H7 (cell line): ENCODE results near the gene RIOK2. TPM values are rescaled to one million over a fixed set of nuclear protein-coding genes. Genes with fewer than 3 reads are reported as not detected.
"Not testable (repeated sequence)": the region's sequence is repeated elsewhere in the genome, so short reads cannot be mapped to it uniquely, and the experiment has no call there.

Experiments
- DNase-seq: peaks from one replicate; pipeline ENCODE4 v3.0.0; 2012
- H3K27me3 ChIP-seq: 2 replicates; pipeline ENCODE4 v1.6.0; 2011; ENCODE audit warnings: mild to moderate bottlenecking, low read length; ENCODE audit not compliant: control insufficient read depth, insufficient read depth
- H3K36me3 ChIP-seq: replicated peaks from 2 replicates; pipeline ENCODE4 v1.5.1; 2011; ENCODE audit warnings: low read length; ENCODE audit not compliant: control insufficient read depth, insufficient read depth
- H3K4me3 ChIP-seq: 2 replicates; pipeline ENCODE4 v1.5.1; 2011; ENCODE audit warnings: low read depth, mild to moderate bottlenecking, control low read depth, low read length, moderate library complexity; ENCODE audit not compliant: insufficient read depth
- total RNA-seq: library from RNA; depleted of rRNA; stranded (reverse); fragments of >200 nt; shearing (Covaris generic); gene quantifications from 2 replicates; pipeline ENCODE4 v1.2.3, GENCODE V29; 2014

The RIOK2 gene
- total RNA-seq, 1 experiment from 2014 or later = 19.5 TPM

DNA sequence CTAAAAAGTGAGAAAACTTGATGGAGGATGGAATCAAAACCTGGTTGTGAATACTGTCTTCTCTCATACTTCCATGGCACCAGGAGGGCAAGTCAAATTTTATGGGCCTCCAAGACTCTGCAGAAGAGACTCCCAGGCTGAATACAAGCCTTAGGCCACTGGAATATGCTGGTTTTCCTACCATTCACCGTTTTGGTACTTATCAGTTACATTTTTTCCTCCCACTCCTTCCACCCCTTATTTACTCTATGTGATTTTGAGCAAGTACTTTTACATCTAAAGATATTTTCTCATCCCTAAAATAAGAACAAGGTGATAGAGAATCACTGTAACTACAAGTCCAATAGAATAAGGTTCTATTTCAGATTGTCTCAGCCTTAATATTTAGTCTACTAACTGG, 32.6 kb downstream of the RIOK2 start:
- Histone ChIP-seq H3K36me3 (no peaks in the 10 kb centered on the region), H3K4me3 (no peak overlapping the region), H3K27me3 (no peaks in the 10 kb centered on the region)
- no peak for DNase-seq

DNA sequence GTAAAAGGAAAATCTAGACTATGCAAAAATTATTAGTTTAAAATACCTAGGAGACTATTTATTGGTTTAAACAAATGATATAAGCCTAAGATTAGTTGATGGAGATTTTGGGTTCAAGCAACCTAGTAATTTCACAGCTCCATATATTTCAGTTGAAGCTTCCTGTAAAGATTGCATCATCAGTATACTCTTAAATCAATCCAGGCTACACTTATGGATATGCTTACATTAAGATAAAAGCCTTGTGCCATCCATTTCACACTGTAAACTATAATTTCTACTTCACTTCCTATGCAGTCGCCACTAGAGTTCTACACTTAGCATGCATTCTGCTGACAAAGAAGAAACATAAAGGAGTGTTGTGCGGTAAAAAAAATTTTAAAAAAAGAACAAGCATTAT, 33.3 kb downstream of the RIOK2 start:
- no peaks in the 10 kb centered on the region for H3K27me3 ChIP-seq
- no peaks in the 10 kb centered on the region for H3K36me3 ChIP-seq
- H3K4me3 ChIP-seq = no peak overlapping the region
- no peak for DNase-seq

DNA sequence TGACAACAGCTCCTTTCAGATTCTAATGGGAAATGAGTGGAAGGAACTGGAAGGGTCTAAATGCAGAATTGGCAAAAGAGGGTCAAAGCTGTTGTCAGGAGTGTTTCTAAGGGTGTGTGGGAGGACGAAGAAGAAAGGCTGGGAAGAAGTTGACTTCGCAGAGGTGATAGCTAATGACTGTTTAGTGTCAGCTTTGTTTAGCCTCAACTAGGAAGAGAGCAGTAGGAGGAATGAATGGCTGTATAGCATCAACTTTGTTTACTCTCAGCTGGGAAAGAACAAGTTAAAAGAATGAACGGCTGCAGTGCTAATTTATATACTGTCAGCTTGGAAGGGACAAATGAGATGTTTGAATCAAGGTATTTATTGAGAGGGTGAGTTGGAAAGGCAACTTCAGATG, 34.8 kb downstream of the RIOK2 start:
- DNase-seq = no peak
- Histone ChIP-seq H3K36me3 (no peaks in the 10 kb centered on the region), H3K27me3 (no peaks in the 10 kb centered on the region), H3K4me3 (no peak overlapping the region)

DNA sequence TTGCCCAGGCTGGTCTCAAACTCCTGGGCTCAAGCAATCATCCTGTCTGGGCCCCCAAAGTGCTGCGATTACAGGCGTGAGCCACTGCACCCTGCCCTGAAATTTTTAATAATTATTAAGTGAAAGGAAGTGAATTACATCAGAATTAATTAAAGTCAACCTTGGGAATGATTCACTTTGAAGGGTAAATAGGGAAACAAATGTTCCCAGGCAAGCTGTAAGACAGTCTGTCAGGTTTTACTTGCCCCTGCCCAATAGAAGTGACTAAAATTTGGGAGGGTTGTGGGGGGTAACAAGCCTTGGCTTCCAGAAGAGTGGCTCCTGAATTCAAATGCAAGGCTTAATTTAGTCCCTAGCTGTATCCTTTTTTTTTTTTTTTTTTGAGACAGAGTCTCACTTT, 39.3 kb downstream of the RIOK2 start:
- no peak overlapping the region for H3K4me3 ChIP-seq

DNA sequence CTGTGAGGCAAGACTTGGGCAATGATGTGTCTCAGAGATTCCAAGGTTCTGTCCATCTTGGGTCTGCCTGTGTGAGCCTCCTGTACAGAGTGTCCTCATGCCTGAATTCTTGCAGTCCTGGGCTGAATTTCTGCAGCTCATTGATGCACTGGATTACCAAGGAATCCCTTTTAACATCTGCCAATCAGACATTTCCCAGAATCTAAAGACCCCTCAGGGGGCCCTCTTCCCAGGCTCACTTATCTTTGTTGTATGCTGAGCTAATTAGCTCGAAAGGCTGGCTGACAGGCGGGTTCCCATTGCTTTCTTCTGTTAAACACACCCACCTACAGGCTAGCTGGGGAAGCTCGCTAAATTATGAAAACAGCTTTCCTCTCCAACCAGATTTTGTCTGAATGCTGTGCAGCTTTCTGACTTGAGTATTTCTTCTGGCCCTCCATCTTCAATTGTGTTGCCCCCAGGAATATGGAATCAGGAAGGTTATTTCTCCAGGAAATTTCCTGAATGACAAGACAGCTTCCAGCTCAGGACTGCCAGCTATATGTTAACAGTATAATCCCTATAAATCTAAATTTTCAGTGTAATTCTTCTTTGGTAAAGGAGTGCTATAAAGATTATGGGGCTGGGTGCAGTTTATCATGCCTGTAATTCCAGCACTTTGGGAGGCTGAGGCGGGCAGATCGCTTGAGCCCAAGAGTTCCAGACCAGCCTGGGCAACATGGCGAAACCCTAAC, 40.4 kb downstream of the RIOK2 start, which contains the start of gene LIX1:
Gene LIX1, minus strand, starts transcription at position 91 of the 734 bp plus-strand sequence. Its CDS starts 35 bp downstream, at position 56.
- peak; percentile 24 for DNase-seq
- Histone ChIP-seq H3K36me3 (no peaks in the 10 kb centered on the region), H3K4me3 (no peak within 1 kb of the TSS), H3K27me3 (no peaks in the 10 kb centered on the region)

More for the DNA sequence above, 39.3 kb downstream of the RIOK2 start:
- DNase-seq = no peak
- H3K36me3 ChIP-seq = no peaks in the 10 kb centered on the region
- H3K27me3 ChIP-seq = no peaks in the 10 kb centered on the region

DNA sequence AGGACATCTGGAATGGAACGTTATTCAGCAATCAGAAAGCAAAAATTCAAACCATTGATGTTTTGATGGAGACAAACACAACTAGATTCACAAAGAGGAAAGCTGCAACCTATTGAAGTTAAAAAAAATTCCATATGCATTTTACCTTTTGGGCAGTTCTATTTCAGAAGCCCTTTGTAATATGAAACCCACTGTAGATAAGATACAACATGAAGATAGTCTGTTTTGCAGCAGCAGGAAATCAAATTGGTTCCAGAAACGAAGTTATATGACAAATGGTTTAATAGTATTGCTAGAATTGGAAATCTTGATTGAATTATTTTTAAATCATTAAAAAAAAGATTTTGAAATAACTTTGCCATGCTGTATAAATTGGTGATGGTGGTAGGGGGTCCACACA, 41.5 kb downstream of the RIOK2 start:
- Histone ChIP-seq H3K36me3 (no peaks in the 10 kb centered on the region), H3K4me3 (no peak overlapping the region), H3K27me3 (no peaks in the 10 kb centered on the region)
- DNase-seq = no peak

DNA sequence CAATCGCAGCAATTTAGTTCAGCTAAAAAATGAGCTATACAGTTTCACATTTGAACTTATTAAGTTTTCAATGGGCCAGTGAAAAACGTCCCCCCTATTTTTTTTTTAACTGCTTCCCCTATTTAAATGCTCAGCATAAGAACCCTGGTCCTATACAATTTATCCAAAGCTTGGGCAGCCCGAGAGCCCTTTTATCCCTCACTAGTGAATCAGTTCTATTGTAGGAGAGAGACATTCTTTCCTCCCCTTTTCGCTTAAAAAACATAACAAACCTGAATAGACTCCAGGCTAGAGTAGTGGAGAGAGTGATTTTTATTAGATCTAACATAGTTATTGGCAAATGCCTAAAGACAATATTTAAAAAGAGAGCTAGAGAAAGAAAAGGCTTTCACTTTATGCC, 42.0 kb downstream of the RIOK2 start:
- Histone ChIP-seq H3K27me3 (no peaks in the 10 kb centered on the region), H3K36me3 (no peaks in the 10 kb centered on the region), H3K4me3 (no peak overlapping the region)
- DNase-seq = no peak

DNA sequence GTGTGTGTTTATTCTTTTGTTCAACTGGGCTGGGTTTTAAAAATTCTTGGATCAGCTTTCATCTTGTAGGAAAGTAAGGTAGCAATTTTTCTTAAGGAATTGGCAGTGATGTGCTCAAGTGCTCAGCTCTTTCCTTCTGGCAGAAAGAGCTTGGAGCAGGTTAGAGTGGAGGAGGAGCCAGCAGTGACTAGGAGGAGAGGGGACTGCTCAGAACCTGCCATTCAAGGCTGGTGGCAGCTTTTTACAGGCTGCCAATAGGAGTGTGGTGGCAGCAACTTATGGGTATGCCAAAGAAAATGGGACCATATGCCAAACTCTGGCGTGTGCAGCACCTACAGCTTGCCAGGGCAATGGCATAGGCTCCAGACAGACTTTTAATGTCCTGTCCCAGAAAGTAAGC, 42.8 kb downstream of the RIOK2 start:
- H3K27me3 ChIP-seq, H3K4me3 ChIP-seq, H3K36me3 ChIP-seq: not testable (repeated sequence)
- peak; percentile 2 for DNase-seq

DNA sequence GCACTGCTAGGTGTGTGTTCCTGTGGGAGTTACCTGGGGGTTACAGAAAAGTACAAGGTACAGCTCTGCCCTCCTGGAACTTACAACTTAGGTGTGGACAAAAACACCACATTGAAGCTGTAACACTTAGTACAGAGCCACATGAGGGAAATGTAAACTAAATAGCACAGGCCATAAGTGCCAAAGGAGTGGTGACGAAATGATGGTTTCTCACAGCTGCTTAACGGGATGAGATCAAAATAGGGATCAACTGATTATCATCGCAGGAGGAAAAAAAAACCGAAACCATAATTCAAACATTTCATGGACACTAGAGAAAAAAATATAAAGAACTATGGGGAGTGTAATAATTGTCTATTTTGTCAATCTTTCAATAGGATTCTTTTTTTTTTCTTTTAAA, 46.6 kb downstream of the RIOK2 start:
- H3K4me3 ChIP-seq = no peak overlapping the region
- no peaks in the 10 kb centered on the region for H3K27me3 ChIP-seq
- no peaks in the 10 kb centered on the region for H3K36me3 ChIP-seq
- DNase-seq = no peak

DNA sequence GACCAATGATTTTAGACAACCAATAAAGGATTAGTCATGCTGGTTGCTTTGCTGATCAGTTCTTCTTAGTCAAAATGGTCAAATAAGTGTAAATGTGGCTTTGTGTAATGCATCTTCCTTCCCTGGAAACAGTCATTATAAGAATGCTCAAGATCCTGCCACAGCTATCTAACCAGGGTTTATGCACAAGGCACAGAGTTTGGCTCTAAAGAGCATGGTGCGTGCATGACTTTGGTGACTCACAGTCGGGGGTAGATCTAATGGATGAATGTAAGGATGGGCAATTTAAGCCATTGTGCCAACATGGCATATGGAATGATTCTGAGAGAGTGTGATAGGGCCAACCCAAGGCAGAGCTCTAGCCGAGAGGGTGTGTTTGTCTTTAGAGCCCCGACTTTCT, 47.2 kb downstream of the RIOK2 start:
- no peak for DNase-seq
- H3K4me3 ChIP-seq = no peak overlapping the region
- H3K36me3 ChIP-seq = no peaks in the 10 kb centered on the region
- H3K27me3 ChIP-seq = no peaks in the 10 kb centered on the region

DNA sequence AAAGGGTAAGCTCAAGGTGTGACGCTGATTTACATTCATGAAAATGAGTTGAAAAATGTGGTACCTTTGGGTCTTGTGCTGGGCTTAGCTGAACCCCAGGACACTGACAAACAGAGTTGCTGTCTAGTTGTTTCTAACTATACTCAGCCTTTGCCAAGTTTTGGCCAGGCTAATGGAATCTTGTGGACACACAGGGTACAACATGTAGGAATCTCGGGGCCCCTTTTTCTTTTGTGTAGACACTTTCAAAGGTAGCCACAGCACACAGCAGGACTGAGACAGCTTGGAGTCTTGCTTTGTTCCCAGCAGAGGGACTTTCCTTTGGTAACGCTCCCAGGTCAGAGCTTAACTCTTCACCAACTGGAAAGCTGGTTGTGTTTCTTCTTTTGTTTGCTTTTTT, 48.4 kb downstream of the RIOK2 start:
- peak; percentile 8 for DNase-seq

DNA sequence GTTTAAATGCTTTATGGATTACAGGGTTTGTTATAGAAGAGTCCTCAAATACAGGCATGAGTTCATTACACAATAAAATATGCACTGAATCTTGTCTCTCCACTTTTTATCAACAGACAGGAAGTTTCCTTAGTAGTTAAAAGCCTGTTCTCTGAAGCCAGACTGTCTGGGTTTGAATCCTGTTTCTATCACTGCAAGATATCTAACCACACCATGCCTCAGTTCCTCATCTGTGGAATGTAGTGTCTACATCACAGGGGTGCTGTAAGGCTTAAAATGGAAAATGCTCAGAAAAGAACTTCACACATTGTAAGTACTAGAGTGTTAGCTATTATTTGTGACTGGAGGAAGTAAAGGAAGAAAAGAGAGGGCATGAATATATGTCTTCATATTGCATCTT, 49.9 kb downstream of the RIOK2 start:
- Histone ChIP-seq H3K36me3 (no peaks in the 10 kb centered on the region), H3K4me3 (no peak overlapping the region), H3K27me3 (no peaks in the 10 kb centered on the region)
- no peak for DNase-seq

More for the DNA sequence above, 48.4 kb downstream of the RIOK2 start:
- Histone ChIP-seq H3K27me3 (no peaks in the 10 kb centered on the region), H3K4me3 (no peak overlapping the region), H3K36me3 (no peaks in the 10 kb centered on the region)

DNA sequence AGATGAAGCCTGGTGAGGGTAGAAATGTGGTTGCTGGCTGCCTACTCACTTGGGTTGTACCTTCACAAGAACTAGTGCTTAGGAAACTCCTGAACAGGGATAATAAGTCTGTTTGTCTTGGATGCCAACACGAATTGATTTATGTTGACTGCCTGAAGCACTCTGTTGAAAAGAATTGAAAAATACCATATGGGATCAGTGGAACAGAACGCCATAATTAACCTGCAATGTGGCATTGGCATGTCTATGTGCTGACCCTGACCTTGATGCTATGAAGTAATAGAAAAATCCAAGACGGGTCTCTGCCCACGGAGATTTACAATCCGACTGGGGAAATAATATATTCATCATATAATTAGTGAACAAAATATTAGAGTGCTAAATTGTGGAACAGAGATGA, 51.1 kb downstream of the RIOK2 start:
- Histone ChIP-seq H3K27me3 (no peaks in the 10 kb centered on the region), H3K4me3 (no peak overlapping the region), H3K36me3 (no peaks in the 10 kb centered on the region)
- no peak for DNase-seq

DNA sequence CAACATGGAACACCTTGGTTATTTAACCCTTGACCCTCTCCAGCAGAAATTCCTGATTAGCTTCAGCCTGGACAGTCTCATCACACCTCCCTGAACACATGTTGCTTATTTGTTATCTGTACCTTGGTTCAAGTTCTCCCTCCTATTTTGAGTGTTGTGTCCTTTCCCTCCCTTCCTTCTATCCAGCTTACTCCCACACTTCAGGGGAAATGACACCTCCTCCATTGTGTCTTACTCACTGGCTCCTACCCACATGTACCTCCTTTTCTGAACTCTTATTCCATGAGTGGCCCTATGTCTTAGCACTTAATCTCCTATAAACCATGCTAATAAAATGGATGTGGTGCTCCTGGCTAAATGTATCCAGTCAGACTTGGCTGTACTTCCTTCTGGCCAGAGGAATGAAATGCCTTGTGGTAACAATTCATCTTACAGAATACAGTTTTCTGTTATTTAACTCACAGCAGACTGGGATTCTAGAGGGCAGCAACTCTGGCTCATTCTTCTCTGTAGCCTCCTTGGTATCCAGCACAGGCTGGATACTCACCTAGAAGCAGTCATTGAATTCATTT, 51.8 kb downstream of the RIOK2 start:
- no peak for DNase-seq
- H3K27me3 ChIP-seq = no peaks in the 10 kb centered on the region

DNA sequence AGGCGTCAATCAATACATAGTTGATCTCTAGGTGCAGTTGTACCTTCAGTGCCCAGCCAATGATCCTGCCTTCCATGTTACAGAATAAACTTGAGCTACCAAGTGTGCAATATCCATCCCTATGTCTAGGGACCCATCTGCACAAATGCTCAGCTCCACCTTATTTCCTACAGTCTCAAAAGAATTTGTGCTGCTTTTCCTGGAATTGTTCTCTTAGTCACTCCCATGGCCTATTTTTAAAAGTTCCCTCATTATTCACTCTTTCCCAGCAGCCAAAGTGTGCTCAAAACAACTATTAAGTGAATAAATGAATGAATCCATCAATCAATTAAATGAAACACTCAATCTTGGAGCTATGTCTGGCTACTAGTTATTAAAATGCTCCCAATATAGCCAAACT, 55.3 kb downstream of the RIOK2 start:
- H3K36me3 ChIP-seq = no peaks in the 10 kb centered on the region

More for the DNA sequence above, 51.8 kb downstream of the RIOK2 start:
- Histone ChIP-seq H3K4me3 (no peak overlapping the region), H3K36me3 (no peaks in the 10 kb centered on the region)

More for the DNA sequence above, 55.3 kb downstream of the RIOK2 start:
- DNase-seq = no peak
- Histone ChIP-seq H3K27me3 (no peaks in the 10 kb centered on the region), H3K4me3 (no peak overlapping the region)
